SU-DHL-6 (cell line): ENCODE results near the gene KLK10.

Experiments used
- EZH2phosphoT487 ChIP-seq: fragments of 200-600 bp; sonication (generic), shearing (Covaris generic); conservative IDR thresholded peaks from 2 replicates; pipeline ENCODE4 v1.6.1; 2018; ENCODE audit warnings: mild to moderate bottlenecking, antibody characterized with exemption, low read length, moderate library complexity, mixed read lengths
- TF ChIP-seq, protein P1 (sequence below): fragments of 200-600 bp; sonication (generic); IDR thresholded peaks from one replicate; pipeline ENCODE4 v1.5.1; 2017; ENCODE audit warnings: antibody characterized with exemption, mild to moderate bottlenecking, low read length, moderate library complexity; ENCODE audit not compliant: insufficient read depth, poor library complexity, severe bottlenecking

DNA sequence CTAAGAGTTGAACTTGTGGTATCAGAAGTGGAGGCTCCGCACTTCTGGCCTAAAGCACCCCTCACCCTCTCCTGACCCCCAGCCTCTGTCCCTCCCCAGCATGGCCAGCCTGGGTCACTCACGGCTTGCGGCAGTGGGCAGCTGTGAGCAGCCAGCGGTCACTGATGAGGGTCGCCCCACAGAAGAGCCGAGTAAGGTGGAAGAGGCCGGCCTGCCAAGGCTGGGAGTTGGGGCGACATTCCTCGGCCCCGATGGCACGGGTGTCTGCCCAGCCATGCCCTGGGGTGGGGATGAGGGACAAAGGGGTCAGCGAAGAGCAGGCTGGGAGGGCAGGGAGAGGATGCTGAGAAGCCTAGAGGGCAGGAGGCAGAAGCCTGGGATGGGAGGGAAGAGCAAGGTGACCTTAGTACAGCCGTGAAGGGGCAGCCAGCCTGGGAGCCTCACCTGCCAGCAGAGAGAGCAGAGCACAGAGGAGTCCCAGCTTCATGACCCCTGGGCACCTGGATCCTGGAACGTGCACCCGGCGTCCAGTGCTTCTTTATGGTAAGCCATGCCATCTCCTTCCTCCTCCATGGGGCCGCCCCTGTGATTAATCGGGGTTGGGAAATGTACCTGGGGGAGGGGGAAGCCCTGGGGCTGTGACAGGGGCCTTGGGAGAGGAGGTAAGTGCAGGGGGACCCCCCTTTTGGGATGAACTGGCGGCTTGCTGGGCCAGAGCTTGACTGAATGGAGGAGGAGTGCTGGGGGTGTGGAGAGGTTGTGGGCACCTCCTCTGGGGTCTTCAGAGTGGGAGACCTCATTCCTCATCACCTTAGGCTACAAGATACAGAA is 10.2 kb downstream of the KLK10 start:
- TF ChIP-seq, protein P1, sequence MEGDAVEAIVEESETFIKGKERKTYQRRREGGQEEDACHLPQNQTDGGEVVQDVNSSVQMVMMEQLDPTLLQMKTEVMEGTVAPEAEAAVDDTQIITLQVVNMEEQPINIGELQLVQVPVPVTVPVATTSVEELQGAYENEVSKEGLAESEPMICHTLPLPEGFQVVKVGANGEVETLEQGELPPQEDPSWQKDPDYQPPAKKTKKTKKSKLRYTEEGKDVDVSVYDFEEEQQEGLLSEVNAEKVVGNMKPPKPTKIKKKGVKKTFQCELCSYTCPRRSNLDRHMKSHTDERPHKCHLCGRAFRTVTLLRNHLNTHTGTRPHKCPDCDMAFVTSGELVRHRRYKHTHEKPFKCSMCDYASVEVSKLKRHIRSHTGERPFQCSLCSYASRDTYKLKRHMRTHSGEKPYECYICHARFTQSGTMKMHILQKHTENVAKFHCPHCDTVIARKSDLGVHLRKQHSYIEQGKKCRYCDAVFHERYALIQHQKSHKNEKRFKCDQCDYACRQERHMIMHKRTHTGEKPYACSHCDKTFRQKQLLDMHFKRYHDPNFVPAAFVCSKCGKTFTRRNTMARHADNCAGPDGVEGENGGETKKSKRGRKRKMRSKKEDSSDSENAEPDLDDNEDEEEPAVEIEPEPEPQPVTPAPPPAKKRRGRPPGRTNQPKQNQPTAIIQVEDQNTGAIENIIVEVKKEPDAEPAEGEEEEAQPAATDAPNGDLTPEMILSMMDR, result no peak
- no peak for TF ChIP-seq EZH2phosphoT487
